Panc1 (cell line): ENCODE data around the gene NCS1.

Experiments
- POLR2AphosphoS5 ChIP-seq: IDR thresholded peaks from 2 replicates; pipeline ENCODE4 v1.6.1; 2012; ENCODE audit warnings: mild to moderate bottlenecking, low read depth, low read length, moderate library complexity
- TF ChIP-seq, protein P1 (sequence below): fragments of 450-650 bp; IDR thresholded peaks from 2 replicates; pipeline ENCODE4 v1.5.1; 2017; ENCODE audit warnings: mild to moderate bottlenecking

DNA sequence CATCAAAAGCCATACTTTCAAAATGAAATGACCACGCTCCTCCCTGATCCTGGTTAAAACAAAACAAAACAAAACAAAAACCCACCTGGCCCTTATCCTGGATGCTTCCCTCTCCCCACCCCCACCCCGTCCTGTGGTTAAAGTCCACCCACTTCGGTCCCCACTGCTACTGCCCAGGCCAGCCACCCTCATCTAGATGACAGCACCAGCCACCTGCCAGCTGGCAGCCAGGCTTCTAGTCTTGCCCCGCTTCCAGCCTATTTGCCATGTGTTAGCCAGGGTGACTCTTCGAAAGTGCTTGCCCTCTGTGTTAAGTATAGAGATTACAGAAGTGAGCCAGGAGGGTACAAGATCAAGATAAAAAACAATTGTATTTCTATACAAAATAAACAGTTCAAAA lies 27.5 kb upstream of the NCS1 start:
- TF ChIP-seq POLR2AphosphoS5, result no peak
- TF ChIP-seq, protein P1, sequence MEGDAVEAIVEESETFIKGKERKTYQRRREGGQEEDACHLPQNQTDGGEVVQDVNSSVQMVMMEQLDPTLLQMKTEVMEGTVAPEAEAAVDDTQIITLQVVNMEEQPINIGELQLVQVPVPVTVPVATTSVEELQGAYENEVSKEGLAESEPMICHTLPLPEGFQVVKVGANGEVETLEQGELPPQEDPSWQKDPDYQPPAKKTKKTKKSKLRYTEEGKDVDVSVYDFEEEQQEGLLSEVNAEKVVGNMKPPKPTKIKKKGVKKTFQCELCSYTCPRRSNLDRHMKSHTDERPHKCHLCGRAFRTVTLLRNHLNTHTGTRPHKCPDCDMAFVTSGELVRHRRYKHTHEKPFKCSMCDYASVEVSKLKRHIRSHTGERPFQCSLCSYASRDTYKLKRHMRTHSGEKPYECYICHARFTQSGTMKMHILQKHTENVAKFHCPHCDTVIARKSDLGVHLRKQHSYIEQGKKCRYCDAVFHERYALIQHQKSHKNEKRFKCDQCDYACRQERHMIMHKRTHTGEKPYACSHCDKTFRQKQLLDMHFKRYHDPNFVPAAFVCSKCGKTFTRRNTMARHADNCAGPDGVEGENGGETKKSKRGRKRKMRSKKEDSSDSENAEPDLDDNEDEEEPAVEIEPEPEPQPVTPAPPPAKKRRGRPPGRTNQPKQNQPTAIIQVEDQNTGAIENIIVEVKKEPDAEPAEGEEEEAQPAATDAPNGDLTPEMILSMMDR, result no peak
